ENCODE results near the gene KIF24.
"Not testable (repeated sequence)": the region's sequence is repeated elsewhere in the genome, so short reads cannot be mapped to it uniquely, and the experiment has no call there.

The KIF24 gene

GRCh38 chr9:34370335-34370969 is 41.4 kb upstream of the KIF24 start:
- H3K27ac ChIP-seq = no peak overlapping the region
- TF ChIP-seq CTCF (conservative IDR thresholded peaks at IDR 0.05) = no peak

DNA sequence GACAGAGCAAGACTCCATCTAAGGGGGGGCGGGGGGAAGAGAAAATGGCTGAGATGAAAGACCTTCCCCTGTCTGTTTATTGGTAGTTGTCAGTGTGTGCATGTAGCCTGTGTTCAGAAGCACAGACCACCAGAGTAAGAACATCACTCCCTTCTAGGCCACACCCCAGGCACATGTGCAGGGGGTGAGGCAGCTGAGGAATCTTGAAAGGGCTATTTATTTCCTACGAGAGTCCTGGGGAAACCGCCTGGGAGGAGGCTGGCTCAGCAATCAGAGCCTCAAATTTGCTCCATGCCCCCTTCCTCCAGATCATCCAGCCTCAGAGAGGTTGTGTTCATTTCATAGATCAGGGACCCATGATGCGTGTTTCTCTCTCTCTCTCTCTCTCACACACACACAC is 40.6 kb upstream of the KIF24 start:
- TF ChIP-seq CTCF (conservative IDR thresholded peaks at IDR 0.05) = no peak
- H3K27ac ChIP-seq = no peak overlapping the region

- H3K27ac ChIP-seq = not testable (repeated sequence)
Measured at GRCh38 chr9:34368796-34369195, 39.7 kb upstream of the KIF24 start.

- not testable (repeated sequence) for H3K27ac ChIP-seq
Measured at GRCh38 chr9:34367751-34368410, 38.8 kb upstream of the KIF24 start.

GRCh38 chr9:34366365-34366764 is 37.3 kb upstream of the KIF24 start:
- no peak overlapping the region for H3K27ac ChIP-seq
- no peak for TF ChIP-seq CTCF (conservative IDR thresholded peaks at IDR 0.05)

DNA sequence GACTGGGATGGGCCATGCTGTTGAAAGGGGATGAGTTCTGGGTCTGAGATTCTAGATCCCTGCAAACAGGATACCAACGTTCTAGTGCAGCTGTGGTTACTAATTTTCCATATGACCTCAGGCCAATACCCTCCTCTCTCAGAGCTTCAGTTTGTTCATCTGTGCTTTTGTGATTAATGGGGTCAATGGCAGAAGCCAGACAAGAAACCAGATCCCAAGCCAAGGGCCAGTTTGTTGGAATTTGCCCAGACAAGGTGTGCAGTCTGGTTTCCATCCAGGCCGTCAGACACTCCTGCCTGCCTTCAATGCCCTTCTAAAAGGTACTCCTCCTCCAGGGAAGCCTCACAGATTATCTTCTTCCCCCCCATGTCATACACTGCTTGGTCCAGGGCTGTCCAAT is 36.2 kb upstream of the KIF24 start:
- TF ChIP-seq CTCF (conservative IDR thresholded peaks at IDR 0.05) = no peak
- no peak overlapping the region for H3K27ac ChIP-seq

GRCh38 chr9:34363619-34364351 is 34.7 kb upstream of the KIF24 start:
- no peak overlapping the region for H3K27ac ChIP-seq

More at GRCh38 chr9:34363619-34364351, 34.7 kb upstream of the KIF24 start:
- TF ChIP-seq CTCF (conservative IDR thresholded peaks at IDR 0.05) = no peak

All from VCaP (cell line).